22Rv1 (cell line): Measurements from ENCODE around the gene FAM240B.
A peak's percentile ranks its signal among the peaks of the same experiment; 100 is the strongest.

ENCODE experiments used
- H3K27ac ChIP-seq: fragments of 450-650 bp; 2 replicates; pipeline ENCODE4 v1.5.1; 2017
- ZFX ChIP-seq: fragments of 450-650 bp; IDR thresholded peaks from 2 replicates; pipeline ENCODE4 v1.6.1; 2017; ENCODE audit warnings: antibody characterized with exemption, borderline replicate concordance
- TF ChIP-seq, protein P1 (sequence below): fragments of 450-650 bp; IDR thresholded peaks from 2 replicates; pipeline ENCODE4 v1.5.1; 2017; ENCODE audit warnings: mild to moderate bottlenecking

Gene FAM240B

DNA sequence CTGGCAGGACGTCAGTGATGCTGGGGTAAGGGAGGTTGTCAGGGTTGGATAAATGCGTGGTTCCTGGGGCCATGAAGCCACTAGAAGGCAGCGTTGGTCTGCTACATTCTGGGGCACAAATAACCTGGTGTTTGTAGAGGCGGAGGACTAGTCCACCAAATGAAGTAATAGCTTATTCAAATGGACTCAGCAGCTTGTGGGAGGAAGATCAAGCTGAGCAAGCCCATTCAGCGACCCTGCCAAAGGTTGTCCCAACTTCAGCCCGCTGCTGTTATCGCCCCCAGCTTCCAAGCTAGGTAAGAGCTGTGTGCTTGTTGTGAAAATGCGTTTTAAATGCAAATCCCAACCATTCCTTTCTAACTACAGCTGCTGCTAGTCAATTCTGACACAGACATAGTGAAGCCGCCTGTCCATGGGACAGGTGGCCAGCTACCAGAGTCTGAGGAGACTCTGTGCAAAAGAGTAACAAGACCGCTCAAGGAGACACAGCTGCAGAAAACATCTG, 7.6 kb upstream of the FAM240B start:
- TF ChIP-seq, protein P1, sequence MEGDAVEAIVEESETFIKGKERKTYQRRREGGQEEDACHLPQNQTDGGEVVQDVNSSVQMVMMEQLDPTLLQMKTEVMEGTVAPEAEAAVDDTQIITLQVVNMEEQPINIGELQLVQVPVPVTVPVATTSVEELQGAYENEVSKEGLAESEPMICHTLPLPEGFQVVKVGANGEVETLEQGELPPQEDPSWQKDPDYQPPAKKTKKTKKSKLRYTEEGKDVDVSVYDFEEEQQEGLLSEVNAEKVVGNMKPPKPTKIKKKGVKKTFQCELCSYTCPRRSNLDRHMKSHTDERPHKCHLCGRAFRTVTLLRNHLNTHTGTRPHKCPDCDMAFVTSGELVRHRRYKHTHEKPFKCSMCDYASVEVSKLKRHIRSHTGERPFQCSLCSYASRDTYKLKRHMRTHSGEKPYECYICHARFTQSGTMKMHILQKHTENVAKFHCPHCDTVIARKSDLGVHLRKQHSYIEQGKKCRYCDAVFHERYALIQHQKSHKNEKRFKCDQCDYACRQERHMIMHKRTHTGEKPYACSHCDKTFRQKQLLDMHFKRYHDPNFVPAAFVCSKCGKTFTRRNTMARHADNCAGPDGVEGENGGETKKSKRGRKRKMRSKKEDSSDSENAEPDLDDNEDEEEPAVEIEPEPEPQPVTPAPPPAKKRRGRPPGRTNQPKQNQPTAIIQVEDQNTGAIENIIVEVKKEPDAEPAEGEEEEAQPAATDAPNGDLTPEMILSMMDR = peak; percentile 36
- TF ChIP-seq ZFX = no peak
- H3K27ac ChIP-seq = no peak overlapping the region

DNA sequence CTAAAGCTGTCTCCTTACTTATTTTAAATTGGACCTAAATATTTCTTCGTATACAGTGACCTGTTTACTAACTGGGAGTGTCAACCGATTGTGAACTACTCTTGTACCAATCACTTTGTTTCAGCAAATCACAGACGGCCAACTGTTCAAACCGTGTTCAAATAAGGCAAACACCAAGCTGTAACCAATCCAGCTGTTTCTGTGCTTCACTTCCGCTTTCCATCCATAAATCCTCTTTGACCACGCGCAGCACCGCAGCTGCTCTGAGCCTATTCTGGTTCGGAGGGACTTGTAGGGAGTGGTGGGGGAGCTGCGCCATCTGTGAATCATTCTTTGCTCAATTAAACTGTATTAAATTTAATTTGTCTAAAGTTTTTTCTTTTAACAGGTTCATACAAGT, 4.8 kb upstream of the FAM240B start:
- TF ChIP-seq, protein P1 = no peak
- no peak for TF ChIP-seq ZFX
- H3K27ac ChIP-seq = no peak overlapping the region

DNA sequence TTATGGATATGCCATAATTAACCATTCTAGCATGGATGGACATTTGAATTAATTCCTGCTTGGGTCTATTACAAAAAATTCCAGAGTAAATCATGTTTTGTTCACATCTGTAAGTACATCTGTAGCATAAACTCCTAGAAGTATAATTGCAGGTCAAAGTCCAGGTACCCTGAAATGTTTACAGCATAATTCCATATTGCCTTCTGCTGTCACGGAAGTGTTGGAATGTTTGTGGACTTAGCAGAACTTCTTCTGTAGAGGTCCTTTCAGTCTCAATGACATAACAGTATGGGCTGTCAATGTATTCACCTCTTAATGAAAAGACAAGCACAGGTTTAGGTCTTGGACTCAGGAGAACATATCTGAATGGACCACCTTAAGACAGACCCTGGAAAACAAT, 1.8 kb downstream of the FAM240B start:
- no peak overlapping the region for H3K27ac ChIP-seq
- TF ChIP-seq, protein P1 = no peak
- no peak for TF ChIP-seq ZFX

DNA sequence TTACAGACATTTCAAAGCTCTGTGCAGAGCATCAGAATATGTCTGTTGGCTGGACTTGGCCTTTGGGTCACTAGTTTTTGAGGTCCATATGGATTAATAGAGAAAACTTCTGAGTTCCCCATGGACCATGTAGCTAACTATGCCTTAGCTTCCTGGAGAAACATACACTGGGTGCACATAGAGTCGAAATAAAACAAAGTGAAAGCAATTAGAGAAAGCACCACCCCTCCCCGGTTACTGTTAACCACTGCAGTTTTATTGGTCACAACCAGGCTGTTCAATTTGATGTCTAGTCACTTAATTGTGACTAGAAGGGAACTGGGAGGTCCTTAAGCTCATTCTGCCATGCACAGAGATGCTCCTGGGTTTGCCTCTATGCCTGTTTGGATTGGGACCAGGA, 4.2 kb downstream of the FAM240B start:
- H3K27ac ChIP-seq = no peak overlapping the region
- TF ChIP-seq ZFX = no peak
- TF ChIP-seq, protein P1 = no peak

DNA sequence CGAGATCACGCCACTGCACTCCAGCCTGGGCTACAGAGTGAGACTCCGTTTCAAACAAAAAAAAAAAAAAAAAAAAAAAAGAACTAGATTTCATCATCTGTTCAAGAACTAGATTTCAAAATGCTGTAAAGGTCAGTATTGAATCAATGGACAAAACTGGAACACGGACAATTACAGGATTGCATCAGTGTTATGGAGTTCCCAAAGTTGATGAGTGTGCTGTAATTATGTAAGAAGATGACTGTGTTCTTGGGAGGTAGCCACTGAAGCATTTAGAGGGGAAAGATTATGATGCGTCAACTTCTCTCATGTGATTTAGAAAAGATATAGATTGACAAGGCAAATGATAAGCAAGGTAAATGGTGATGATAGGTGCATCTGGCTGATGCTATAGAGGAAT, 6.5 kb downstream of the FAM240B start:
- TF ChIP-seq ZFX = no peak
- TF ChIP-seq, protein P1 = no peak
- H3K27ac ChIP-seq = no peak overlapping the region

DNA sequence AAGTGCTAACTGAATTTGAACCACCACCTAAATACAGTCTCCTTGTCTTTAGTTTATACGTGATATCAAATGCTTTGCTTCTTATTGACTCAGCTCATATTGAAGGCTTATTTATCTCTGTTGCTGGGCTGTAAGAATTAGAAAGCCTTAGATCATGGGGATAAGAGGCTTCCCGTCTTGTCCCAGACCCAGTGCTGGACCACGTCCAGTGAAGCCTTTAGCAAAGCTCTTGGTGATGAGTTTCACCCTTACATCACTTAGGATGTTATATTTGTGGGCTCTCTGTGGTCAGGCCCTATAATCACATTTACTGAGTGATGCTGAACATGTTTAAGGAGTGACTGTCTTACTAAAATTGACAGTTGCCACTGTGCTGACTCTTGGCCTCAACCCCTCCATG, 11.2 kb downstream of the FAM240B start:
- no peak for TF ChIP-seq ZFX
- TF ChIP-seq, protein P1 = no peak
- H3K27ac ChIP-seq = no peak overlapping the region

DNA sequence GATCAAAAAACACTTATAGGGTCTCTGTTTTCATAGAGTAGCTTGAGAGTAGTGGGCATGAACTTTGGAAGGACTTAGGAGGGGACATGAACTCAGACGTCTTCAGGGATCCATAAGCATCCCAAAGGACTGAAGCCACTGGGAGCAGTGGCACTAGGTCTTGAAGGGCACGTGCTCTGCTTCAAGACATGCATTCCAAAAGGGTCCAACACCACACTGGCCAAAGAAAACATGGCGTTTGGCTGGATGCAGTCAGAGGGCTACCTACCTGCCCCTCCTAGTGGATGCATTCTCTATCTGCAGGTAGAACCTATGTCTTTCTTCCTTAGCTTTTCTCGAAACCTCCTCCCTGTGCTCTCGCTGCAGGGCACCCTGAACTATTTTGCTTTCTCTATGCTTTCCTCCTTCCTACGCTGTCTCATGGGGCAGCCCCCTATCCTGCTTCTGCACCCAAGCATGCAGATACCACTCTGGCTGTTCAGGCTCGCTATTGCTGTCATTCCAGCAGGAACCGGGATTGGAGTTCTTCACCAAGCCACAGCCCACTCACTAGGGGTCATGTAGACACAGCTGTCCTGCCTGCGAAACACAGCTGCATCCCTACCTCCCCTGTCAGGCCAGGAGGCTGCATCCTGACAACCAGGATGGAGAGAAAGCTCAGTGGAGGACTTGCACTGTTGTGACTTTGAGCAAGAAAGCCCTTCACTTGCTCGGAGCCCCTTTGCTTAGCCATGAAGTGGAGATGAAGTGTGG, 11.9 kb downstream of the FAM240B start:
- H3K27ac ChIP-seq = no peak overlapping the region
- TF ChIP-seq ZFX = no peak
- TF ChIP-seq, protein P1 = peak; percentile 72
